Glutamatergic neuron (in vitro differentiated cells): ENCODE data around the gene PIGB. TPM values are rescaled to one million over a fixed set of nuclear protein-coding genes. Genes with fewer than 3 reads are reported as not detected.

Experiments used
- DNase-seq: peaks from one replicate; pipeline ENCODE4 v3.0.0; 2022
- H3K27ac Mint-ChIP-seq: one replicate; pipeline ENCODE4 v1.8.0; 2020; ENCODE audit warnings: mild to moderate bottlenecking, mixed read lengths, inconsistent platforms; ENCODE audit not compliant: unreplicated experiment
- H3K27me3 Mint-ChIP-seq: one replicate; pipeline ENCODE4 v1.8.0; 2020; ENCODE audit warnings: mild to moderate bottlenecking, moderate library complexity, mixed read lengths, inconsistent platforms; ENCODE audit not compliant: unreplicated experiment
- H3K36me3 Mint-ChIP-seq: one replicate; pipeline ENCODE4 v1.8.0; 2020; ENCODE audit warnings: mild to moderate bottlenecking, mixed read lengths, inconsistent platforms; ENCODE audit not compliant: unreplicated experiment
- H3K4me1 Mint-ChIP-seq: one replicate; pipeline ENCODE4 v1.8.0; 2020; ENCODE audit warnings: mild to moderate bottlenecking, low read depth, mixed read lengths, inconsistent platforms; ENCODE audit not compliant: unreplicated experiment
- H3K4me3 Mint-ChIP-seq: one replicate; pipeline ENCODE4 v1.8.0; 2020; ENCODE audit warnings: mild to moderate bottlenecking, mixed read lengths, inconsistent platforms; ENCODE audit not compliant: unreplicated experiment
- H3K9me3 Mint-ChIP-seq: one replicate; pipeline ENCODE4 v1.8.0; 2020; ENCODE audit warnings: mild to moderate bottlenecking, moderate library complexity, mixed read lengths, inconsistent platforms; ENCODE audit not compliant: unreplicated experiment
- CTCF ChIP-seq: fragments of 200-600 bp; sonication (generic); IDR thresholded peaks from one replicate; pipeline ENCODE4 v1.5.0; 2021; ENCODE audit not compliant: partially characterized antibody, unreplicated experiment
- total RNA-seq: library from RNA; stranded (reverse); fragmentation: NEBNext Ultra II Directional; extraction: Animal tissue kit (Norgen Biotek cat#: 25700); gene quantifications from one replicate; pipeline ENCODE4 v1.2.1, GENCODE V29; 2021; ENCODE audit not compliant: unreplicated experiment

Gene PIGB
- total RNA-seq, 1 donor from 2014 or later = 6.4 TPM

DNA sequence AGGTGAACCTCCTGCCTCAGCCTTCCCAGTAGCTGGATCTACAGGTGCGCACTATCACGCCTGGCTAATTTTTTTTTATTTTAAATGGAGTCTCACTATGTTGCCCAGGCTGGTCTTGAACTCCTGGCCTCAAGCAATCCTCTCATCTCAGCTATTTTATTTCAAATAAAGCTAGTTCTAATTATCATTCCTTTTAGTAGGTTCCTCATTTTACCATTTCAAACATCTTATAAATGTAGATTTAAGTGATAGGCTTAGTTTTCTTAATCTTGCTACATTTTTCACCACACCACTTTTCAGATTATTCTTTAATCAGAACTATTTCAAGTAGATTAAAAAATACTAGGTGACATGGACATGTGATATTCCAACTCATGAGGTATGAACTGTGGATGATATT is 30.3 kb downstream of the PIGB start:
- DNase-seq = no peak
- no peak overlapping the region for H3K27ac Mint-ChIP-seq
- TF ChIP-seq CTCF = no peak

DNA sequence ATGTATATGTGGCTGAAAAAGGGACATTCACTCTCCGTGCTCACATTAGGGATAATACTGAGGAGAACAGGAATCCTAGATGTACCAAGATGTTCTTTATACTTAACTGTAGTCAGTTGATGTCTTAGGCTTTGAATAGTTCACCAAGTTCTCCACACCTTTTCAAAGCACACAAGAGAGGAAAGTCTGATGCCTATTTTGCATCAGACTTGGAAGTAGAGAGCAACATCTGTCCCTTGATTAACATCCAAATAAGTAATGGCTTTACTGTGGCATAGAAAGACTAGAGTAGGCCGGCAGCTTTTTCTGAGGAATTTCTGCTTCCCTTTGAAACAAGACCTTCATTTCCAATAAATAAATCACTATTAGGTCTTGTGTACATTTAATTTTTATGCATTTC is 34.0 kb downstream of the PIGB start:
- no peak for TF ChIP-seq CTCF
- H3K9me3 Mint-ChIP-seq = no peaks in the 10 kb centered on the region
- H3K27ac Mint-ChIP-seq = no peak overlapping the region
- no peaks in the 10 kb centered on the region for H3K36me3 Mint-ChIP-seq
- no peak overlapping the region for H3K4me3 Mint-ChIP-seq
- DNase-seq = no peak
- H3K27me3 Mint-ChIP-seq = no peaks in the 10 kb centered on the region
- H3K4me1 Mint-ChIP-seq = no peaks in the 10 kb centered on the region

More for the DNA sequence above, 30.3 kb downstream of the PIGB start:
- no peak overlapping the region for H3K4me3 Mint-ChIP-seq
- H3K27me3 Mint-ChIP-seq = no peaks in the 10 kb centered on the region
- no peaks in the 10 kb centered on the region for H3K9me3 Mint-ChIP-seq
- no peaks in the 10 kb centered on the region for H3K4me1 Mint-ChIP-seq
- H3K36me3 Mint-ChIP-seq = no peaks in the 10 kb centered on the region

GRCh38 chr15:55356985-55357585 is 38.1 kb downstream of the PIGB start:
- Mint-ChIP-seq H3K4me3 (no peak overlapping the region), H3K4me1 (no peaks in the 10 kb centered on the region), H3K27me3 (no peaks in the 10 kb centered on the region), H3K27ac (no peak overlapping the region), H3K36me3 (no peaks in the 10 kb centered on the region), H3K9me3 (no peaks in the 10 kb centered on the region)
- DNase-seq = no peak
- no peak for TF ChIP-seq CTCF

GRCh38 chr15:55357774-55358173 is 38.8 kb downstream of the PIGB start:
- no peak overlapping the region for H3K27ac Mint-ChIP-seq
- no peak for DNase-seq
- no peak for TF ChIP-seq CTCF
- no peaks in the 10 kb centered on the region for H3K4me1 Mint-ChIP-seq
- no peak overlapping the region for H3K4me3 Mint-ChIP-seq
- H3K27me3 Mint-ChIP-seq = no peaks in the 10 kb centered on the region
- H3K36me3 Mint-ChIP-seq = peaks cover 3% of the 10 kb centered on the region
- no peaks in the 10 kb centered on the region for H3K9me3 Mint-ChIP-seq

GRCh38 chr15:55358471-55358870 is 39.4 kb downstream of the PIGB start:
- Mint-ChIP-seq H3K9me3 (no peaks in the 10 kb centered on the region), H3K36me3 (peaks cover 3% of the 10 kb centered on the region), H3K27me3 (no peaks in the 10 kb centered on the region), H3K4me1 (no peaks in the 10 kb centered on the region), H3K4me3 (no peak overlapping the region), H3K27ac (no peak overlapping the region)
- DNase-seq = no peak
- no peak for TF ChIP-seq CTCF
